GM12801 (cell line): Measurements from ENCODE around the gene NISCH.

Experiments
- TF ChIP-seq, protein P1 (sequence below): IDR thresholded peaks from one replicate; pipeline ENCODE4 v1.5.1; 2011; ENCODE audit warnings: control low read depth; ENCODE audit not compliant: insufficient read length; ENCODE audit errors: extremely low read depth

The NISCH gene

GRCh38 chr3:52437326-52438103, 17.9 kb upstream of the NISCH start:
- TF ChIP-seq, protein P1, sequence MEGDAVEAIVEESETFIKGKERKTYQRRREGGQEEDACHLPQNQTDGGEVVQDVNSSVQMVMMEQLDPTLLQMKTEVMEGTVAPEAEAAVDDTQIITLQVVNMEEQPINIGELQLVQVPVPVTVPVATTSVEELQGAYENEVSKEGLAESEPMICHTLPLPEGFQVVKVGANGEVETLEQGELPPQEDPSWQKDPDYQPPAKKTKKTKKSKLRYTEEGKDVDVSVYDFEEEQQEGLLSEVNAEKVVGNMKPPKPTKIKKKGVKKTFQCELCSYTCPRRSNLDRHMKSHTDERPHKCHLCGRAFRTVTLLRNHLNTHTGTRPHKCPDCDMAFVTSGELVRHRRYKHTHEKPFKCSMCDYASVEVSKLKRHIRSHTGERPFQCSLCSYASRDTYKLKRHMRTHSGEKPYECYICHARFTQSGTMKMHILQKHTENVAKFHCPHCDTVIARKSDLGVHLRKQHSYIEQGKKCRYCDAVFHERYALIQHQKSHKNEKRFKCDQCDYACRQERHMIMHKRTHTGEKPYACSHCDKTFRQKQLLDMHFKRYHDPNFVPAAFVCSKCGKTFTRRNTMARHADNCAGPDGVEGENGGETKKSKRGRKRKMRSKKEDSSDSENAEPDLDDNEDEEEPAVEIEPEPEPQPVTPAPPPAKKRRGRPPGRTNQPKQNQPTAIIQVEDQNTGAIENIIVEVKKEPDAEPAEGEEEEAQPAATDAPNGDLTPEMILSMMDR: no peak

DNA sequence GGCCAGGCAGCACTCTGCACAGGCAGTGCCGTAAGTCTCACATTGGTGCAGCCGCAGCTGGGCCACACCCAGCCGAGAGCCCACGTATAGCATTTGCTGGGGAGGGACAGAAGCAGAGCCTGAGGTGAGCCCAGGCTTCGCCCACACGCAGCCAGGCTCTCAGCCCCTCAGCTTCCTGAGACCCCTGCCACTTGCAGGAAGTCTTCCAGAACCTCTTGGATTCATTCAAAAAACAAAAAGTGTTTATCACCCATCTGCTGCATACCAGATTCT, 17.4 kb upstream of the NISCH start:
- TF ChIP-seq, protein P1: no peak

- TF ChIP-seq, protein P1: no peak
Measured at GRCh38 chr3:52438579-52439425, 16.6 kb upstream of the NISCH start.

DNA sequence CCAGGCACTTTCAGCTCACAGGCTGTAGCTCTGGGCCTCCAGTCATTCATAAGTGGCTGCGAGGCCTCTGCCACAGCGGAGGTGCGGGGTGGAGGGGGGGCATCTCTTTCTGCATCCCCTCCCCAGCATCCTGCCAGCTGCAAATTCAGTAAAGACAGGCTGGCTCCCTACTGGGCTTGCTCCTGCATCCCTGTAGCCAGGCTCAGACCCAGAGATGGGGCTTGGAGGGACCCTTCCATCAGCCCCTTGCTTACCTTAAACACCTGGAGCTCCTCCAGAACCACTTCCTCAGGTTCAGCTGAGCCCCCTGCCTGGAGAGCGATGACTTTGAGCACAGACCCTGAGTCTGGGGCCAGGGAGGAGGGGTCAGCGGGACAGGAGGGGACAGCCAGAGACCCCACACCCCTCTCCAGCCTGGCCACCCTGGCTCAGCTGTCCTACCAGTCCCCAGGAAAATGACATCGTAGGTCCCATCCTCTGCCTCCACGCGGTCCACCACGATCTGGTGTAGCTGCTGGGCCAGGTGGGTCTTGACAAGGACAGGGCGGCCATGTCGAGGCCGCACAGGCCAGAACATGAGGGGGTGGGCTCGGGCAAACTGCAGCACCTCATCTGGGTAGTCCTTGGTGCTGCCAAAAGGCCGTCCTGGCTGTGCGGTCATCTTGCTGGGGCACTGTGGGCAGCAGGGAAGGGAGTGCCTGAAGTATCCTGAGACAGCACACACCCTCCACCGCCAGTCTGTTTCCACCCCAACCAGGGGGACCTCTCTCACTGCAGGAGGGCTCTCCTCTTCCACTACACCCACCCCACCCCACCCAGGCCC, 15.8 kb upstream of the NISCH start:
- TF ChIP-seq, protein P1: no peak

- TF ChIP-seq, protein P1: no peak
Measured at GRCh38 chr3:52440249-52440551, 15.2 kb upstream of the NISCH start.

GRCh38 chr3:52440671-52441070, 14.7 kb upstream of the NISCH start:
- TF ChIP-seq, protein P1: no peak

DNA sequence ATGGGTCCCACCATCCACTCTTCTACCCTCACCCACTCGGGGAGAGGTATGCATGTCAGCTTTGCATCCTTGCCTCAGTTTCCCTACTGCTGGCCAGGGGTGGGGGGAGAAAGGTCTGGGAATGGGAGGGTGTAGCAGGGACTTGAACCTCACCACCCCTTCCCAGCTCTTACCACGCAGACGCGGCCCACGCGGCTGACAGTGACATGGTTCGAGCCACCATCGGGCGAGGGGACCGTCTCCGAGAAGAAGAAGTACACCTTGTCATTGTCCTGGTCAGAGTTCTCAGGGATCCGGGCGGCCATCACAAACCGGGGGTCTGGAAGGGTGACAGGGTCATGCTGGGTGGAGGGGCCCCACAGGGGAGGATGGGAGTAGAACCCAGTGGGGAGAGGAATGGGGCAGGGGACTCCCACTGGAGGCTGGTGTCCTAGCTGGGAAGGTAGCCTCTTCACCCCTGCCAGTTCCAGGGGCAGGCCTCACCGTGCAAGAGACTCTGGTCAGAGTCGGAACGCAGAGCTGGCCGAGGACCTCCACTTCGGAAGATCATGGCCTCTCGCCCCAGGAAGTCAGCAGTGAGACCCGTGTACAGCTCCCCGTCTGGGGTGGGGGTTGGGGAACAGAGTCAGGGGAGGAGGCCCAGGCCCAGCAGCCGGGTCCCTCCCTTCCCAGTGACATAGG, 14.2 kb upstream of the NISCH start:
- TF ChIP-seq, protein P1: no peak
